Measurements from ENCODE around the gene ZFY. TPM values are rescaled to one million over a fixed set of nuclear protein-coding genes. Genes with fewer than 3 reads are reported as not detected.

ZFY gene
- total RNA-seq, 4 donors from 2014 or later, result 22.8 to 22.9 TPM; not detected in 2

DNA sequence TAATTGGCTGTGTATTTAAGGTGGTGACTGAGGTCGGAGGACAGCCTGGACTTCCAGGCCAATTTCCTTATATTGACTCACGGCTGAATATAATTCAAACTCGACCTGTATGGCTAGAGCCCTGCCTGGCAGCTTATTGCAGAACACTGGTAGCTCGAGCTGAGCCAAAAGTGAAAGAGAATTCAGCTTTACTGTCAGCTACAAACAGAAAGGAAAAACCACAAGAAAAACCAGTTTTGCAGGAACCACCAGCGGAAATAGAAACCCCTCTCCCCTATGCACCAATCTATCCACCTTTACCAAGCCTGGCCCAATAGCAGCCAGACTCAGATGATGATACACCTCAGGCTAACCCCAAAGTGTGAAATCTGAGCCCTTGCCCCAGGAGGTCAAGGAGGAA lies 68.7 kb downstream of the ZFY start:
- TF ChIP-seq, protein P1, sequence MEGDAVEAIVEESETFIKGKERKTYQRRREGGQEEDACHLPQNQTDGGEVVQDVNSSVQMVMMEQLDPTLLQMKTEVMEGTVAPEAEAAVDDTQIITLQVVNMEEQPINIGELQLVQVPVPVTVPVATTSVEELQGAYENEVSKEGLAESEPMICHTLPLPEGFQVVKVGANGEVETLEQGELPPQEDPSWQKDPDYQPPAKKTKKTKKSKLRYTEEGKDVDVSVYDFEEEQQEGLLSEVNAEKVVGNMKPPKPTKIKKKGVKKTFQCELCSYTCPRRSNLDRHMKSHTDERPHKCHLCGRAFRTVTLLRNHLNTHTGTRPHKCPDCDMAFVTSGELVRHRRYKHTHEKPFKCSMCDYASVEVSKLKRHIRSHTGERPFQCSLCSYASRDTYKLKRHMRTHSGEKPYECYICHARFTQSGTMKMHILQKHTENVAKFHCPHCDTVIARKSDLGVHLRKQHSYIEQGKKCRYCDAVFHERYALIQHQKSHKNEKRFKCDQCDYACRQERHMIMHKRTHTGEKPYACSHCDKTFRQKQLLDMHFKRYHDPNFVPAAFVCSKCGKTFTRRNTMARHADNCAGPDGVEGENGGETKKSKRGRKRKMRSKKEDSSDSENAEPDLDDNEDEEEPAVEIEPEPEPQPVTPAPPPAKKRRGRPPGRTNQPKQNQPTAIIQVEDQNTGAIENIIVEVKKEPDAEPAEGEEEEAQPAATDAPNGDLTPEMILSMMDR (IDR thresholded peaks at IDR 0.05; ENCODE audit: low read depth), result no peak

DNA sequence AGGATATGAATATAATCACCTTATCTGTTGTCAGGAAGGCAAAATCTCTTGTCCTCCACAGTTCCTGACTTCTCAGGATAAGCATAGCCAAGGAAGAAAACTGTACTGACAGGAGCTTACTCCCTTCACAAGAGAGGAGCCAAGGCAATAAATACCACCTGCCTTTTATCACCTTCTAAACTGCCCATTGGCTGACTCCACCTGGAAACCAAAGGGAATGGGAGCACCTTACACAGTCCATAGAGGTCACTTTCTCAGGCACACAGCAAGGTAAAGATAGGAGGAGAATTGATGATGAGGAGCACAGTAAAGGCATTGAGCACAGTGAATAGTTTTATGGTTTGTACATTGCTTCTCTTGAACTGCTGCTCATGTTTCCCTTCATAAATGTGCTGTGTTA lies 72.8 kb downstream of the ZFY start:
- TF ChIP-seq, protein P1 (IDR thresholded peaks at IDR 0.05; ENCODE audit: low read depth), result no peak

DNA sequence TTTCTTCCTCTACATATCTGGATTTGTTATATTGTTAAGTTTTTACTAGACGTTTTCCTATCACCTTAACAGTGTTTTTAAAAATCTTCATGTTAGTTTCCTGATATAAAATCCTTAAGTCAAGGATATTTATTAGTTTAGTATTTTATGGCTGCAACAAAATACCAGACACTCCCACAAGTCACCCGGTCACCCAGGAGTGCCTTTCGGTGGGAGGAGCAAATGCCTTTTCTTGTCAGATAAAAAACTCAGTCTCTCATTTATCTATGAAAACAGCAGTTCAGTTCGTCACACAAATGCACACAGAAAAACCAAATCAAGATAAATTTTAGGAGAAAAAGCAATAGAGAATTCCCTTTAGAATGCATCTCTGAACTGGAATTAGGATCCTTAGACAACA lies 77.0 kb downstream of the ZFY start:
- TF ChIP-seq, protein P1 (IDR thresholded peaks at IDR 0.05; ENCODE audit: low read depth), result no peak

DNA sequence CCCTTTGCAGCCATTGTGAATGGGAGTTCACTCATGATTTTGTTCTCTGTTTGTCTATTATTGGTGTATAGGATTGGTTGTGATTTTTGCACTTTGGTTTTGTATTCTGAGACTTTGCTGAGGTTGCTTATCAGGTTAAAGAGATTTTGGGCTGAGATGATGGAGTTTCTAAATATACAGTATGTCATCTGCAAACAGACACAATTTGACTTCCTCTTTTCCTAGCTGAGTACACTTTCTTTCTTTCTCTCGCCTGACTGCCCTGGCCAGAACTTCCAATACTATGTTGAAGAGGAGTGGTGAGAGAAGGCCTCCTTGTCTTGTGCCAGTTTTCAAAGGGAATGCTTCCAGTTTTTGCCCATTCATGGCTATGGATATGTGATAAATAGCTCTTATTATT lies 81.4 kb downstream of the ZFY start:
- TF ChIP-seq, protein P1 (IDR thresholded peaks at IDR 0.05; ENCODE audit: low read depth), result no peak

DNA sequence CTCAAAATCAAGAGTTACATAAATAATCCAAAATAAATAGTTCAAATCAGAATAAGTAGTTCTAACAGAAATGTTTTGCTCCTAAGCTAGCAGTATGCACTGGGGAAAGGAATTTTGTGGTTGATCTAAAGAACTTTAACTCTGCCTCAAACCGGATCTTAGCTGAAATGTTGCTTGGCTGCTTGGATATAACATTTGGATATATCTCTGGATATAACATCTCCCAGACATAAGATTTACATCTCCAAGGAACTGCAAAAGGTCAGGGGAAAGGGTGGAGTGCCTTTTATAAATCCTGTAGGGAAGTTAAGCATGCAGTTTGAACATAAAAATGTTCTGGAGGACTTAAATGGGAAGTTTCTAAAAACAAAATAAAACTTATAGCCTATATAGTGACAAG lies 83.4 kb downstream of the ZFY start:
- TF ChIP-seq, protein P1 (IDR thresholded peaks at IDR 0.05; ENCODE audit: low read depth), result no peak

DNA sequence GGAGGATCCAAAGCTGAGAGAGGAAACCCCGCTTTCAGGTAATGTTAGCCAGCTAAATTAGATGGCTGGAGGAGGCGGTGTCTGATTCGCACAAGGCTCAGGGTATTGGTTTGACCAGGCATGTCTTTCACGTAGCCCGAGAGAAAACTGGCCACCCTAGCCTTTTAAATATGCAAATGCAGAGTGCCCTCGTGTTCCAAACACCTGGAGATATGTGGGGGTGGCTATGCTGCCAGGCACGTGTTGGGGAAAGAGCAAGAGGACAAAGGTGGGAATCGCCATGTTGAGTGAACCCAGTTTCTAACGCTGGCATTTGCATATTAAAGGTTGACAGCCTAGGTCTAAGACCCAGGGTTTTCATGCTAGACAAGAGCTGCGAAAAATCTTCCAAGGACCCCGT lies 84.4 kb downstream of the ZFY start:
- TF ChIP-seq, protein P1 (IDR thresholded peaks at IDR 0.05; ENCODE audit: low read depth), result no peak

DNA sequence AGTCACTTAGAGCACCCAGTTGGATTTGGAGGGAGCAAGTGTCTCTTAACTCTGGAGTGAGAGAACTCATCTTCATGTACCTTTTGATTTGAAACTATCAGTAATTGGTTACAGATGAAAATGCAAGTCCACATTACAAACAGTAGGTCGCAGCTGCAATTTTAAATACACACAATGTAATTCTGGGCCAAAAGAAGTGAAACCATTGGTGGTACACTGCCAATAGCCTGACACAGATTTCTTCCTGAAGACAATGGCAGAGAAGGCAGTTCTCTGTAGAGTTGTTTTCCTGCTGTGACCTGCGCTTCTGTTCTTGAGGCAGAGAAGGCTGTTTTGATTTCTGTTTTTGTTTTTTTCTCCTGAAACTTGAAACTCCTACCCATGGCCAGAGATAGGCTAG lies 86.0 kb downstream of the ZFY start:
- TF ChIP-seq, protein P1 (IDR thresholded peaks at IDR 0.05; ENCODE audit: low read depth), result no peak

Data from subcutaneous adipose tissue (tissue), 4 donors.